ENCODE data around the gene ZNF341.

DNA sequence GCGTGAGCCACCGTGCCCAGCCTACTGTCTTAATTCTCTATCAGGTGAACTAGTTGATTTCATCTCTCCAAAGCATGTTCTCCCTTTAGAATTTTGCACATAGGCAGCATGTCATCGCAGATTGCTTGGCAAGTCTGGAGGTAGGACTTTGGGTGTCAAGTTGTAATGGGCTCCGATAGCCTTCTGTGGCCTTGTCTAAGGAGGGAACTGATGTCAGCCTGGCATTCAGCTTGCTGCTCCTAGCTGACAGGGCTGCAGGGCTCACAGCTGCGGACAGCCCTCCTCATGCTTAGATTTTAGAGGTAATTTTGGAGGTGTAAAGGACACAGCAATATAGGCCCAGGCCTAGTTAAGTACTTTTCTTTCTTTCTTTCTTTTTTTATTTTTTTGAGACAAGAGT lies 90.6 kb downstream of the ZNF341 start:
- TF ChIP-seq, protein P1, sequence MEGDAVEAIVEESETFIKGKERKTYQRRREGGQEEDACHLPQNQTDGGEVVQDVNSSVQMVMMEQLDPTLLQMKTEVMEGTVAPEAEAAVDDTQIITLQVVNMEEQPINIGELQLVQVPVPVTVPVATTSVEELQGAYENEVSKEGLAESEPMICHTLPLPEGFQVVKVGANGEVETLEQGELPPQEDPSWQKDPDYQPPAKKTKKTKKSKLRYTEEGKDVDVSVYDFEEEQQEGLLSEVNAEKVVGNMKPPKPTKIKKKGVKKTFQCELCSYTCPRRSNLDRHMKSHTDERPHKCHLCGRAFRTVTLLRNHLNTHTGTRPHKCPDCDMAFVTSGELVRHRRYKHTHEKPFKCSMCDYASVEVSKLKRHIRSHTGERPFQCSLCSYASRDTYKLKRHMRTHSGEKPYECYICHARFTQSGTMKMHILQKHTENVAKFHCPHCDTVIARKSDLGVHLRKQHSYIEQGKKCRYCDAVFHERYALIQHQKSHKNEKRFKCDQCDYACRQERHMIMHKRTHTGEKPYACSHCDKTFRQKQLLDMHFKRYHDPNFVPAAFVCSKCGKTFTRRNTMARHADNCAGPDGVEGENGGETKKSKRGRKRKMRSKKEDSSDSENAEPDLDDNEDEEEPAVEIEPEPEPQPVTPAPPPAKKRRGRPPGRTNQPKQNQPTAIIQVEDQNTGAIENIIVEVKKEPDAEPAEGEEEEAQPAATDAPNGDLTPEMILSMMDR (IDR thresholded peaks at IDR 0.05; ENCODE audit: low read depth, low read length): no peak
- no peak for TF ChIP-seq EZH2phosphoT487 (IDR thresholded peaks at IDR 0.05; ENCODE audit: low read depth)
